DMS114 treated with DMSO at 0.1 percent for 48 hours (cell line): ENCODE data around the gene SLC7A10.

Experiments
- DNase-seq: peaks from one replicate; lab custom pipeline; 2025; ENCODE audit not compliant: unreplicated experiment; lab: John Stamatoyannopoulos, UW

Gene SLC7A10

DNA sequence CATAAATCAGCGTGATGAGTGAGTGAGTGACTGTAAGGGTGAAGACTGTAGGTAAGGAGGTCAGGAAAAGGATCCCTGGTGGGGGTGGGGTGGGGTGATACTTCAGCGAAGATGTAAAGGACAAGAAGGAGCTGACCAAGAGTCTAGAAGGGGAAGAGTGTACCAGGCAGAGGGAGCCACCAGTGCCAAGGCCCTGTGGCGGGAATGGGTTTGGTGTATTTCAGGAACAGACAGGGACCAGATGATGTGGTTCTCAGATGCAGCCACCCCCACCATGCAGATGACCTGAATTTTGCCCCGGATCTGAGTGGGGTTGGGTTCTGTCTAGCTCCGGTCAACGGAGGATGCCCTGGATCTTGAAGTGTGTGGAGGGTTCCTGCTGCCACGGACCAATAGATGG is 30.1 kb upstream of the SLC7A10 start:
- DNase-seq, result no peak

DNA sequence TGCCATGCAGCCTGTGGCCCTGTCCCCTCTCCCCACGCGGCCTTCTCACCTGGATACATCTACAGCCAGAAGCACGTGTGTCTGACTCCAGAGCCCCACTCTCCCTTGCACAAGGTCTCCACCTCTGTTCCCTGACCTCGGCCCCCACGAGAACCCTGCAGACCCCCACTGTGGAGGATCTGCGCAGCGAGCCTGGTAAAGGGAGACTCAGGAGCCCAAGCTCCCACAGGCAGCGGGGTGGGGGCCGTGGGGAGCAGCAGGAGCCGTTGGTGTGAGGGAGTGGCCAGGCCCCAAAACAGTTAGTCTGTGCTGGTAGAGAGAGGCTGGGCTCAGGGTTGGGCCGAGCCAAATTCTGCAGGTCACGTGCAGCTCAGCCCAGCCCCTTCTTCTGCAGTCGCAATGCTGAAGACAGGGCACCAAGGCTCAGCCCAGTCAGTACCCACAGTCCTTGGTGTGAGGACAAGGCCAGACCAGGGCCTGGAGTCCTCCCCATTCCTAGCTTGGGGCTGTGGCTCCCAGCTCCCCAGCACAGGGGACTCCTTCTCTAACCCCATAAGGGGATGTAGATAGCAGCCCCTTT is 28.7 kb upstream of the SLC7A10 start:
- DNase-seq, result no peak

- no peak for DNase-seq
Observed at GRCh38 chr19:33252971-33253370, 27.3 kb upstream of the SLC7A10 start.

GRCh38 chr19:33252418-33252962 is 26.8 kb upstream of the SLC7A10 start:
- no peak for DNase-seq

- no peak for DNase-seq
Observed at GRCh38 chr19:33251526-33252090, 26.0 kb upstream of the SLC7A10 start.

- DNase-seq, result no peak
Observed at GRCh38 chr19:33251076-33251475, 25.4 kb upstream of the SLC7A10 start.

- DNase-seq, result no peak
Observed at GRCh38 chr19:33250500-33250899, 24.9 kb upstream of the SLC7A10 start.

- DNase-seq, result no peak
Observed at GRCh38 chr19:33249740-33250366, 24.2 kb upstream of the SLC7A10 start.

- DNase-seq, result no peak
Observed at GRCh38 chr19:33248954-33249613, 23.4 kb upstream of the SLC7A10 start.

- DNase-seq, result no peak
Observed at GRCh38 chr19:33248553-33248953, 22.9 kb upstream of the SLC7A10 start.

DNA sequence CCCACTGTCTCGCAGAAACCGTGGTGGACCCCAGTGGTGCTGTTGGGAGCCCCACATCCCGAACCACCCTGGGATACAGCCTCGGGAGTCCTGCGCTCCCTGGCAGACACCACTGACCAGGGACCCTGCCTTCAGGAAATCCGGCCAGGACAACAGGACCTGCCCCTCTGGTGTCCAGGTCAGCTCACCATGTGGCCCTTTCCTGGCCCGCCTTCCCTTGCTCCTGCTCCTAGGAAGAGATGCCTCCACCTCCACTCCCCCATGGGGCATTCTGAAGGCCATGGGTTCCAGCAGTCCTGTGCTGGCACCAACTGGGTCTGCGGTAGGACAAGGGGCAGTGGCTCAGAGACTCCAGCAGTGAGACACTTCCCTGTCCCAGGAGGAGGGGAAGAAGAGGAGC is 22.5 kb upstream of the SLC7A10 start:
- no peak for DNase-seq

GRCh38 chr19:33247441-33247819 is 21.8 kb upstream of the SLC7A10 start:
- DNase-seq, result no peak

GRCh38 chr19:33246709-33247440 is 21.2 kb upstream of the SLC7A10 start:
- DNase-seq, result no peak

DNA sequence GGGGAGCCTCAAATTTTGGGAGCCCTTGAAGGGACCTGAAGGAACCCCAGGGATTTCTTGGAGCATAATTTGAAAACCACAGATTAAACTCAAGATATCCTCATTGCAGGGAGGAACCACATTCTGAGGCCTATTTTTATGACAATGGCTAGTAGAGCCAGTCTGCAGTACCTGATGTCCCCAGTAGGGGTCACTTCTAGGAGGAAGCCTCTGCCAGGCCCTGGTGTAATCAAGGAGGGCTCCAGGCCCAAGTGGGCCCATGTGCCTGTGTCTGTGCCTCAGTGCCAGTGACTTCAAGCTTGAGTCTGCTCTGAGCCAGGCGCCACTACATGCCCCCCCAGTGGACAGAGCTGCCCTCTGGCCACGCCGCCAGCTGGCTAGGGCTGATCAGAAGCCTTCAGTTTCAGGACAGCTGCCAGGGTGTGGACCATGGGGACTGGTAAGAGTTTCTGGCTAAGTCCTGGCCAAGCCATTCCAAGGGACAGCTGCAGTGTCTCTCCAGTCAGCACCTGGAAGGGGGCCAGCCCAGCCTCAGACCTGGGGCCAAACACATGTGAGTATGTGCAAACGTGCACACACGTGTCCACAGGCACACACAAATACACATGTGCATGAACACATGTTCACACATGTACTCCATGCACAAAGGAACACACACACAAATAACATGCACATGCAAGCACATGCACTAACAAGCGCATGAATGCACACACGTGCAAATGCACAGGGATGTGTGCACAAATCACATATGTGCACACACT is 20.5 kb upstream of the SLC7A10 start:
- no peak for DNase-seq

DNA sequence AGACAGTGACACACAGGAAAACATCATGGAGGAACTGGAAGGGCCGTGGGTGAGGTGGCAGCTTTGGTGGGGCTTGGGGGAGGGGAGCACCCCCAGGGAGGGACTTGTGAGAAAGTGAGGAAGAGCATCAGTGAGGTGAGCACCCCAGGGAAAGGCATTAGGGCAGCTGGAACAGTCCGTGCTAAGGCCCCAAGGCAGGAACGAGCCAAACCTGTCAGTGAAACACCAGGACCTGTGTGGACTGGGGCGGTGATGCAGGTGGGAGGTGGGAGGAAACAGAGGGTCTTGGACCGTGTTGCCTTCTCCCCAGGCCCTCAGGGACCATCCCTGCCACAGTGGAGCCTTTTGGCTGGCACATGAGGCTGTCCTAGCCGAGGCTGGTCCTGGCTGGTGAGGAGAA is 17.3 kb upstream of the SLC7A10 start:
- no peak for DNase-seq

DNA sequence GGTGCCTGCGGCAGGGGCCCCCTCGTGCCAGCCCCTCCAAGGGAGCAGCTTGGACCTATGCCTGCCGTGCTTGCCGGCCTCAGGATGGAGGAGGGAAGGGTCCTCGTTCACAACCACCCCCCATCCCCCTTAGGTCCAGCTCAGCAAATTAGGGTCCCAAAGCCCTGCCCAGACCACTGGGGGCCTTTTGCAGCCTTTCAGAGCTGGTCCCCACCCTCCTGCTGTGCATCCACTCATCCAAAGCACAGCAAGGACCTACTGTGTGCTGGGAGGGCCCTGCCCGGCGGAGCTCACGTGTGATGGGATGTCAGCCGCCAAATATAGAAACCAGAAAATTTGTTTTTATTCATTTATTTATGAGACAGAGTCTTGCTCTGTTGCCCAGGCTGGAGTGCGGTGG is 16.5 kb upstream of the SLC7A10 start:
- no peak for DNase-seq

- no peak for DNase-seq
Observed at GRCh38 chr19:33241530-33242101, 16.0 kb upstream of the SLC7A10 start.

GRCh38 chr19:33241091-33241529 is 15.5 kb upstream of the SLC7A10 start:
- no peak for DNase-seq

- no peak for DNase-seq
Observed at GRCh38 chr19:33240181-33240771, 14.6 kb upstream of the SLC7A10 start.
